Ovary (tissue), 9 donors: ENCODE data around the gene YLPM1. TPM values are rescaled to one million over a fixed set of nuclear protein-coding genes. Genes with fewer than 3 reads are reported as not detected.

Experiments
- DNase-seq, 5 donors: peaks; one replicate each; pipeline ENCODE4 v3.0.0-alpha.2; 2019 to 2020
- H3K27ac ChIP-seq, 2 donors: fragments of 200-600 bp; one replicate each; pipeline versions ENCODE4 v1.5.1 to v1.8.0; 2019 to 2022
- H3K27me3 ChIP-seq: fragments of 200-600 bp; one replicate; pipeline ENCODE4 v1.8.0; 2022
- H3K36me3 ChIP-seq: fragments of 200-600 bp; sonication (generic); one replicate; pipeline ENCODE4 v1.5.1; 2019
- H3K4me1 ChIP-seq: one replicate; pipeline ENCODE4 v1.8.1; 2013; ENCODE audit warnings: mild to moderate bottlenecking, moderate library complexity; ENCODE audit not compliant: insufficient read depth
- H3K4me3 ChIP-seq: fragments of 200-600 bp; sonication (generic); one replicate; pipeline ENCODE4 v1.5.1; 2017
- H3K9me3 ChIP-seq, 2 donors: fragments of 200-600 bp in 1 of 2; sonication (generic) in 1 of 2; one replicate each; pipeline versions ENCODE4 v1.5.1 to v1.8.1; 2013 to 2019; ENCODE audit warnings: mild to moderate bottlenecking in 1 of 2, moderate library complexity in 1 of 2
- CTCF ChIP-seq, 3 donors: fragments of 450-650 bp in 2 of 3; fragments of 200-600 bp in 1 of 3; IDR thresholded peaks; one replicate each; pipeline versions ENCODE4 v1.5.1 to v1.8.0; 2016 to 2022; ENCODE audit warnings: antibody characterized with exemption in 3 of 3, mild to moderate bottlenecking in 1 of 3
- EP300 ChIP-seq: sonication (generic); formaldehyde crosslinking; IDR thresholded peaks from one replicate; pipeline ENCODE4 v1.6.1; 2017; ENCODE audit warnings: antibody characterized with exemption
- POLR2A ChIP-seq: fragments of 450-650 bp; IDR thresholded peaks from one replicate; pipeline ENCODE4 v1.6.1; 2017; ENCODE audit warnings: antibody characterized with exemption, mild to moderate bottlenecking, moderate library complexity
- WGBS, 3 donors: extraction: QIAGEN DNeasy Blood & Tissue Kit in 1 of 3; methylation state at CpG; one replicate each; pipeline versions ENCODE4 v1.1.5 to v1.1.7; 2013 to 2017; 5-methylcytosine and 5-hydroxymethylcytosine counted together
- intact Hi-C, 4 donors: fragments of 100-400 bp; cut with DNase I; formaldehyde crosslinking; loops; one replicate each; pipeline versions ENCODE4 v1.11.0 to v1.15.1; 2022 to 2023
- polyA plus RNA-seq, 2 donors: library from polyadenylated mRNA; stranded (reverse); fragments of 200-250 nt in 1 of 2; fragments of 350-450 nt in 1 of 2; fragmentation: Illumina TruSeq in 1 of 2; extraction: RNeasy Lipid Tissue Mini Kit (QIAGEN cat#74804) in 1 of 2; gene quantifications; one replicate each; pipeline ENCODE4 v1.2.3, GENCODE V29; 2013 to 2014
- total RNA-seq, 7 donors: library from RNA; depleted of rRNA in 2 of 7; stranded (reverse); fragments of >200 nt in 2 of 7; fragmentation: NEBNext Ultra II Directional in 3 of 7; extraction: Animal tissue kit (Norgen Biotek cat#: 25700) in 3 of 7; gene quantifications; one replicate each; pipeline versions ENCODE4 v1.1.0 to v1.2.4, GENCODE V29; 2016 to 2023
- donor health status: DM: no; HTN: no; CAD: no; lungs with moderate emphysema.
- donor health status: DM: no; HTN: no; CAD: no.
- donor health status: Bipolar disorder and iron deficiency.
- donor health status: DM: yes; HTN: yes; CAD: no.
- donor health status: DM: no; HTN: no; CAD: no.
- donor health status: DM: yes; HTN: yes; CAD: no.

Gene YLPM1
- total and polyA plus RNA-seq, 9 donors = 30.1 to 92.4 (median 68.4) TPM

GRCh38 chr14:74864198-74864597 is 101.1 kb downstream of the YLPM1 start:
- intact Hi-C loops = loop anchor here in 2 of 4 donors (5.0 kb wide), 2 partner anchors 38 to 43 kb away; no protein-coding TSS in a partner anchor
- DNase-seq = no peak
- Histone ChIP-seq H3K27me3 (no peaks in the 10 kb centered on the region), H3K27ac (no peak overlapping the region), H3K36me3 (no peaks in the 10 kb centered on the region), H3K9me3 (no peaks in the 10 kb centered on the region), H3K4me1 (no peaks in the 10 kb centered on the region), H3K4me3 (no peak overlapping the region)
- TF ChIP-seq POLR2A (no peak), CTCF (IDR thresholded peaks at IDR 0.05) (no peak), EP300 (no peak)
- WGBS, 3 donors = 80 to 87% (median 85%) methylated on average over 9 of the region's 9 CpGs

GRCh38 chr14:74865156-74865555 is 102.0 kb downstream of the YLPM1 start:
- Histone ChIP-seq H3K27me3 (no peaks in the 10 kb centered on the region), H3K36me3 (no peaks in the 10 kb centered on the region), H3K4me3 (no peak overlapping the region), H3K4me1 (no peaks in the 10 kb centered on the region), H3K9me3 (no peaks in the 10 kb centered on the region), H3K27ac (no peak overlapping the region)
- 89 to 94% (median 92%) methylated on average over 5 of the region's 5 CpGs for WGBS, 3 donors
- no peak for TF ChIP-seq EP300
- no peak for TF ChIP-seq POLR2A
- TF ChIP-seq CTCF (IDR thresholded peaks at IDR 0.05) = no peak
- DNase-seq = no peak
- intact Hi-C loops = no loop called here

- no peaks in the 10 kb centered on the region for H3K27me3 ChIP-seq
- H3K36me3 ChIP-seq = no peaks in the 10 kb centered on the region
- no peak overlapping the region for H3K27ac ChIP-seq
- no peaks in the 10 kb centered on the region for H3K9me3 ChIP-seq
- no peak overlapping the region for H3K4me3 ChIP-seq
- DNase-seq = no peak
- no peak for TF ChIP-seq POLR2A
- no peak for TF ChIP-seq CTCF (IDR thresholded peaks at IDR 0.05)
- TF ChIP-seq EP300 = no peak
- 83 to 86% (median 83%) methylated on average over 3 of the region's 3 CpGs for WGBS, 3 donors
- no peaks in the 10 kb centered on the region for H3K4me1 ChIP-seq
- intact Hi-C loops = no loop called here
These were observed 103.7 kb downstream of the YLPM1 start for GRCh38 chr14:74866708-74867389.

GRCh38 chr14:74867673-74868072 is 104.6 kb downstream of the YLPM1 start:
- DNase-seq = no peak
- no peak overlapping the region for H3K27ac ChIP-seq
- TF ChIP-seq CTCF (IDR thresholded peaks at IDR 0.05) = no peak
- no peak for TF ChIP-seq POLR2A
- 37 to 53% (median 46%) methylated on average over 5 of the region's 5 CpGs for WGBS, 3 donors
- intact Hi-C loops = no loop called here
- H3K36me3 ChIP-seq = no peaks in the 10 kb centered on the region
- H3K9me3 ChIP-seq = no peaks in the 10 kb centered on the region
- H3K4me3 ChIP-seq = no peak overlapping the region
- H3K27me3 ChIP-seq = no peaks in the 10 kb centered on the region
- no peaks in the 10 kb centered on the region for H3K4me1 ChIP-seq
